BJ (cell line): ENCODE data around the gene ZMPSTE24. TPM values are rescaled to one million over a fixed set of nuclear protein-coding genes. Genes with fewer than 3 reads are reported as not detected.

Experiments used
- CTCF ChIA-PET: fragments of 350-600 bp; formaldehyde crosslinking; extraction: SDS; loops from one replicate; lab custom pipeline; 2021; ENCODE audit warnings: antibody characterized with exemption, inconsistent platforms; lab: Yijun Ruan, JAX
- POLR2A ChIA-PET: fragments of 300-600 bp; sonication (Branson Sonifier 250); formaldehyde crosslinking; extraction: SDS; loops from one replicate; lab custom pipeline; 2021; ENCODE audit warnings: antibody characterized with exemption; lab: Charles Lee
- DNase-seq: peaks from one replicate; pipeline ENCODE4 v3.0.0-alpha.2; 2011; ENCODE audit warnings: low read depth
- H3K27me3 ChIP-seq: 2 replicates; pipeline ENCODE4 v1.6.0; 2011; ENCODE audit warnings: low read length; ENCODE audit not compliant: control insufficient read depth, insufficient read depth
- H3K36me3 ChIP-seq: 2 replicates; pipeline ENCODE4 v1.5.1; 2011; ENCODE audit warnings: low read length; ENCODE audit not compliant: control insufficient read depth, insufficient read depth
- H3K4me3 ChIP-seq: 2 replicates; pipeline ENCODE4 v1.5.1; 2011; ENCODE audit warnings: low read depth, mild to moderate bottlenecking, control low read depth, low read length
- polyA plus RNA-seq: library from polyadenylated mRNA; depleted of rRNA; stranded (reverse); fragments of >200 nt; gene quantifications from 2 replicates; pipeline ENCODE4 v1.2.3, GENCODE V29; 2011
- TF ChIP-seq, protein P1 (sequence below): IDR thresholded peaks from 2 replicates; pipeline ENCODE4 v1.5.1; 2011; ENCODE audit warnings: low read depth, mild to moderate bottlenecking, control low read depth, inconsistent platforms, low read length, moderate library complexity; ENCODE audit not compliant: insufficient read depth

Gene ZMPSTE24
- polyA plus RNA-seq, 1 experiment, result 16.5 TPM

DNA sequence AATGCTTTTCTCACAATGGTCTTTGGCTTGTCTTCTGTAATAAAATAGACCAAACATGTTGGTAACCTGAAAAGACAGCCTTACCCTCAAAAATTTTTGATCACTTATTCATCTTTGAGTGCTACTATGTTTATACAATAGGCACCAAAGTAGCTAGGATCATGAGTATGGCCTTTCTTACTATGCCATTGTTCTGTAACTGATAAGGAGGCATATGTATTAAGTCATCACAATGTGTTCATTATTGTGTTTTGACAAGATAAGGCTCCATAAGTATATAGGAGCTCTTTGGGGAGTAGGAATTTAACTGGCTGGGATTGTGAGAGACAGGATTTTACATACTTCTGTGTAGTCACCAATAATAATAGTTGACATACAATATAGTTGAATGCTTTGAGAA is 9.6 kb upstream of the ZMPSTE24 start:
- H3K4me3 ChIP-seq, result no peak overlapping the region
- ChIA-PET CTCF (no interaction called here), POLR2A (no interaction called here)
- no peak for DNase-seq
- H3K27me3 ChIP-seq, result no peaks in the 10 kb centered on the region
- TF ChIP-seq, protein P1, sequence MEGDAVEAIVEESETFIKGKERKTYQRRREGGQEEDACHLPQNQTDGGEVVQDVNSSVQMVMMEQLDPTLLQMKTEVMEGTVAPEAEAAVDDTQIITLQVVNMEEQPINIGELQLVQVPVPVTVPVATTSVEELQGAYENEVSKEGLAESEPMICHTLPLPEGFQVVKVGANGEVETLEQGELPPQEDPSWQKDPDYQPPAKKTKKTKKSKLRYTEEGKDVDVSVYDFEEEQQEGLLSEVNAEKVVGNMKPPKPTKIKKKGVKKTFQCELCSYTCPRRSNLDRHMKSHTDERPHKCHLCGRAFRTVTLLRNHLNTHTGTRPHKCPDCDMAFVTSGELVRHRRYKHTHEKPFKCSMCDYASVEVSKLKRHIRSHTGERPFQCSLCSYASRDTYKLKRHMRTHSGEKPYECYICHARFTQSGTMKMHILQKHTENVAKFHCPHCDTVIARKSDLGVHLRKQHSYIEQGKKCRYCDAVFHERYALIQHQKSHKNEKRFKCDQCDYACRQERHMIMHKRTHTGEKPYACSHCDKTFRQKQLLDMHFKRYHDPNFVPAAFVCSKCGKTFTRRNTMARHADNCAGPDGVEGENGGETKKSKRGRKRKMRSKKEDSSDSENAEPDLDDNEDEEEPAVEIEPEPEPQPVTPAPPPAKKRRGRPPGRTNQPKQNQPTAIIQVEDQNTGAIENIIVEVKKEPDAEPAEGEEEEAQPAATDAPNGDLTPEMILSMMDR, result no peak
- H3K36me3 ChIP-seq, result no peaks in the 10 kb centered on the region

DNA sequence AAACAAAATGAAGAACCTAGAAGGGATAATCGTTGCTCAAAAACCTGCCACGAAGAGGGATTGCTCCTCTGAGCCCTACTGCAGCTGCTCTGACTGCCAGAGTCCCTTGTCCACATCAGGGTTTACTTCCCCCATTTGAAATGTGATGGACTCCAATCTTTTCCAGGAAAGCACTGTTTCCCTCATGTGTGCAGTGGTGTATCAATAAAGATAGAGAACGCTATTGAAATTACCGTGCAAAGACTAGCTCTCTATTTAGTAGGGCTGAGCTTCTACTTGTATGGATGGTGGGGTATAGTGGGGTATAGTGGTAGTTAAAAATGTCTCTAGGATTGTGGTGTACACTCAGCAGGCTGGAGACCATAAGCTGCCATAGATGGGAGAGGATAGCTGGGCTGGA is 6.6 kb upstream of the ZMPSTE24 start:
- H3K4me3 ChIP-seq, result no peak overlapping the region
- POLR2A ChIA-PET, result no interaction called here
- H3K36me3 ChIP-seq, result no peaks in the 10 kb centered on the region
- no peak for DNase-seq
- TF ChIP-seq, protein P1, result no peak
- CTCF ChIA-PET, result no interaction called here
- H3K27me3 ChIP-seq, result no peaks in the 10 kb centered on the region

DNA sequence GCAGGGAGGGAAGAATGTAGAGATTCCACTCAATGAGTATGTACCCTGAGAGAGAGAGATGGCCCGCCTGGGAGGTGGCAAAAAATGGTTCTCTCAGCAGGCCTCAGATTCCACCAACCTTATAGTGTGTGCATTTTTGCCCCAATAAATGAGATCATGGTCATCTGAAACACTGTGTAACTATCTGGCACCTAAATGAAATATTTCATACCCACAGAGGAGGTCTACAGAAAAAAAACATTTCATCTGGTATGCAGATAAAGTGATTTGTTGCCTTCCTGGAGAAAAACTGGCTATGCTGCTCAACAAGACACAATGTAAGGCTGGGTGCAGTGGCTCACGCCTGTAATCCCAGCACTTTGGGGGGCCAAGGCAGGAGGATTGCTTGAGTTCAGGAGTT is 5.4 kb upstream of the ZMPSTE24 start:
- TF ChIP-seq, protein P1, result no peak
- CTCF ChIA-PET, result no interaction called here
- Histone ChIP-seq H3K4me3 (no peak overlapping the region), H3K36me3 (no peaks in the 10 kb centered on the region), H3K27me3 (no peaks in the 10 kb centered on the region)
- POLR2A ChIA-PET, result no interaction called here
- no peak for DNase-seq

DNA sequence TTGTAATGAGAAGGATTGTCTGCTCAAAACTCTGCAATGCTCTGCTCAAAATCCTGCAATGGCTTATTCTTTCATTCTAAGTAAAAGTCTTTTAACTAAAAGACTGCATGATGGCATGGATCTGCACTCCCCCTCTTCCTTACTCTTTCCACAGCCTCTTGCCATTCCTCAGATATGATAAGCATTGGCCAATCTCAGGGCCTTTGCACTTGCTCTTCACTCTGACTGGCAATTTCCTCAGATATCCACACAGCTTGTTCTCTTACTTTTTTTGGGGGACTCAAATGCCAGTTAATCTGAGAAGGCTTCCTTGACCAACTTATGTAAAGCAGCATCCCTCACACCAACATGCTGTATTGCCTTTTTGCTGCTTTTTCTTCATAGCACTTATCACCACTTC is 2.8 kb upstream of the ZMPSTE24 start:
- H3K27me3 ChIP-seq, result no peaks in the 10 kb centered on the region
- CTCF ChIA-PET, result interaction anchor here (1.2 kb wide), 1 partner anchor 60 kb away, joined by 4 read pairs; no protein-coding TSS in a partner anchor
- no peak overlapping the region for H3K4me3 ChIP-seq
- TF ChIP-seq, protein P1, result no peak
- POLR2A ChIA-PET, result no interaction called here
- no peak for DNase-seq
- H3K36me3 ChIP-seq, result no peaks in the 10 kb centered on the region; the same call in 1 of the 2 replicates

DNA sequence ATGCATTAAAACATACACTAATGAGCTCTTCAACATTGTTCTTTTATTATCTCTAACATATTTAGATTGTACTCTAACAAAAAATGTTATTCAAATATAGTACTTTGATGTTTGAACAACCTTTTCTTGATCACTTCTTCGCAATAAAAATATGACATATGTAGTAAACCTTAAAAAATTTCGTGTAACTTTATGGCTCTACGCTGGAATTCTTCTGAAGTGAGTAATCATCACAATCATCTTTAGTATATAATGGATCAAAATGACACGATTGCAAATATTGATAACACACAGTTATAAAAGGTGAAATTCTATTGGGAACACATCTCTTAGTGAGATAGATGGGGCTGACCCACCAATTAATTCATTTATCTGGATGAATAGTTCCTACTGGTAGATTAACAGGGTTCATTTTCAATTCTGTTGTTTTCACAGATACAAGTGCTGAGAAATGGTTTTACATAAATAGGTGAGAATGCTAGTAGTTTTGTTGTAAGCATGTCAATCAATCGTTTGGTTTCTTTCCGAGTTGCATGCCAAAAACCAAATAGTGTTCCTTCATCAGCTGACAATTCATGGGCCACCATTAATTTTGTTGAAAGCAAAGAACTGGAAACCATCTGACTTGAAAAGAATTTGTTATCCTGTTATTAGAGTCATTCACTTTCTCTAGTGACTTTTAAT is 1.5 kb upstream of the ZMPSTE24 start:
- peak overlapping the region; percentile 87 for H3K4me3 ChIP-seq
- ChIA-PET POLR2A (no interaction called here), CTCF (interaction anchor here (1.0 kb wide), 2 partner anchors 11 to 82 kb away, joined by 3 to 4 read pairs; no protein-coding TSS in a partner anchor)
- TF ChIP-seq, protein P1, result no peak
- no peak for DNase-seq
- H3K36me3 ChIP-seq, result peaks cover 3% of the 10 kb centered on the region
- H3K27me3 ChIP-seq, result no peaks in the 10 kb centered on the region
